Mononuclear cell (primary cell): Measurements from ENCODE around the gene CYB561A3. TPM values are rescaled to one million over a fixed set of nuclear protein-coding genes. Genes with fewer than 3 reads are reported as not detected.
A peak's percentile ranks its signal among the peaks of the same experiment; 100 is the strongest.

Experiments used
- H3K27me3 ChIP-seq: 2 replicates; pipeline ENCODE4 v1.6.0; 2011; ENCODE audit warnings: low read length, control low read depth; ENCODE audit not compliant: insufficient read depth
- H3K4me1 ChIP-seq: 2 replicates; pipeline ENCODE4 v1.5.1; 2011; ENCODE audit warnings: mild to moderate bottlenecking, low read length, control low read depth; ENCODE audit not compliant: insufficient read depth
- H3K4me3 ChIP-seq: 2 replicates; pipeline ENCODE4 v1.5.1; 2011; ENCODE audit warnings: mild to moderate bottlenecking, low read length, moderate library complexity
- H3K9me3 ChIP-seq: 2 replicates; pipeline ENCODE4 v1.5.1; 2011; ENCODE audit warnings: low read depth, mild to moderate bottlenecking, control low read depth, low read length
- total RNA-seq: library from RNA; depleted of rRNA; stranded (reverse); fragments of >200 nt; gene quantifications from one replicate; pipeline ENCODE4 v1.2.3, GENCODE V29; 2012

Gene CYB561A3
- total RNA-seq, 1 donor: 46.4 TPM

- H3K4me3 ChIP-seq: peak overlapping the region; percentile 22
- H3K4me1 ChIP-seq: peaks cover 54% of the 10 kb centered on the region
- H3K27me3 ChIP-seq: no peaks in the 10 kb centered on the region
- H3K9me3 ChIP-seq: no peaks in the 10 kb centered on the region
Measured at GRCh38 chr11:61356706-61357105, 5.0 kb downstream of the CYB561A3 start.

- H3K9me3 ChIP-seq: no peaks in the 10 kb centered on the region
- H3K27me3 ChIP-seq: no peaks in the 10 kb centered on the region
- H3K4me3 ChIP-seq: peak overlapping the region; percentile 9
- H3K4me1 ChIP-seq: peaks cover 32% of the 10 kb centered on the region
Measured at GRCh38 chr11:61354208-61354607, 7.5 kb downstream of the CYB561A3 start.

DNA sequence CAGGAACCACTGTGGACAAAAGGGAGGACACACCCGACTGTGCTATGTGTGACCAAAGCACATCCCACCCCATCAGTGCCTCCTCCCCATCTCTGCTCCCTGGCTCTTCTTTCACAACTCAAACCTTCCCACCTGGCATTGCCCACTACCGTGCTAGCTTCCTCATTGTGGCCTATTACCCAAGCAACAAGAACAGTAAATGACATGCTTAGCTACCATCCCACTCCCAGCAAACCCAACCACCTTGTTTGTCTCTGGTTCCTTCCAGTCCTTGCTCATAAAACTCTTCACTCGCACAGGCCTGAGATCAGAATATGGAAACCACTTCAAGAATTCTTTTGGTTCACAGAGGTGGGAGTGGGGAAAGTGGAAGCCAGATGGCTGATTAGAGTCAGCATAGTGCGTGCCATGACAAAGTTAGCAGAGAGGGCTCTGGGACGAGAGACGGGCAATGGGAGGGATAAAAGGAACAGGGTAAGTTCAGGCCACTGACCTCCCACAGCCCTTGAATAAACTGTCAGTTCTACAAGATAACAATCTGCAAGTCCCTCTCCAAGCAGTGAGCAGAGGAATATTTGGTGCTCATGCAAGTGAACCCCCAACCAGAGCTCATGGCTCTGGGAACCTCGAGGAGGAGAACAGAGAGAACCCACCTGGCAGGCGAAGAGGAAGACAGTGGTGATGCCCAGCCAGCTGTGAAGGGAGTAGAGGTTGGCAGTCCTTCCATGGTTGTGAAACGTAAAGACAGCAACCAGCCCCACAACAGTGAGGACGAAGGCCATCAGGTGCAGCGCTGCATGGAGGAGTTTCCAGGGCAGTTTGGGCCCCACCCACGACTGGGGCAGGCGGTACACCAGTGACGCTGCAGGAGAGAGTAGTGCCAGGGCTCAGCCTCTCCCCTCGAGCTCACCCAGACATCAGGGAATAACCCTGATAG lies 8.3 kb downstream of the CYB561A3 start:
- Histone ChIP-seq H3K27me3 (no peaks in the 10 kb centered on the region), H3K4me1 (peaks cover 29% of the 10 kb centered on the region), H3K9me3 (no peaks in the 10 kb centered on the region), H3K4me3 (no peak overlapping the region)

DNA sequence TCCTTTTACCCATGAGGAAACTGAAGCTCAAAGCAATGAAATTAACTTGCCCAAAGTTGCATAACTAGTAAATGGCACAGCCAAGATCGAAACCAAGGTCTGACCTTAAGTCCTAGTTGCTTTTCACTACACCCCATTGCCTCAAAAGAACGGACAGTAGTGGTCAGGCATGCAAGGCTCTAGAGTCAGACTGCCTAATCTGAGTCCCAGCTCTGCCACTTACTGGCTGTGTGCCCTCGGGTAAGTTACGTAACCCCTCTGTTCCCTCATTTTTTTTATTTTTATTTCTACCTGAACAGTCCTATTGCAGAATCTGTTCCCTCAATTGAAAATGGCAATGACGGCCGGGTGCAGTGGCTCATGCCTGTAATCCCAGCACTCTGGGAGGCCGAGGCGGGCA lies 9.6 kb downstream of the CYB561A3 start:
- Histone ChIP-seq H3K4me3 (no peak overlapping the region), H3K4me1 (peaks cover 29% of the 10 kb centered on the region), H3K27me3 (no peaks in the 10 kb centered on the region), H3K9me3 (no peaks in the 10 kb centered on the region)

GRCh38 chr11:61350803-61351202 lies 10.9 kb downstream of the CYB561A3 start:
- no peaks in the 10 kb centered on the region for H3K9me3 ChIP-seq
- H3K4me3 ChIP-seq: no peak overlapping the region
- peaks cover 19% of the 10 kb centered on the region for H3K4me1 ChIP-seq
- H3K27me3 ChIP-seq: no peaks in the 10 kb centered on the region

- H3K4me1 ChIP-seq: peaks cover 19% of the 10 kb centered on the region
- H3K4me3 ChIP-seq: no peak overlapping the region
- no peaks in the 10 kb centered on the region for H3K27me3 ChIP-seq
- no peaks in the 10 kb centered on the region for H3K9me3 ChIP-seq
Measured at GRCh38 chr11:61350336-61350735, 11.3 kb downstream of the CYB561A3 start.

GRCh38 chr11:61349916-61350315 lies 11.8 kb downstream of the CYB561A3 start:
- H3K4me1 ChIP-seq: peaks cover 19% of the 10 kb centered on the region
- H3K9me3 ChIP-seq: no peaks in the 10 kb centered on the region
- H3K4me3 ChIP-seq: no peak overlapping the region
- H3K27me3 ChIP-seq: no peaks in the 10 kb centered on the region

- Histone ChIP-seq H3K4me3 (no peak overlapping the region), H3K9me3 (no peaks in the 10 kb centered on the region), H3K27me3 (no peaks in the 10 kb centered on the region), H3K4me1 (peaks cover 19% of the 10 kb centered on the region)
Measured at GRCh38 chr11:61349189-61349751, 12.4 kb downstream of the CYB561A3 start.

DNA sequence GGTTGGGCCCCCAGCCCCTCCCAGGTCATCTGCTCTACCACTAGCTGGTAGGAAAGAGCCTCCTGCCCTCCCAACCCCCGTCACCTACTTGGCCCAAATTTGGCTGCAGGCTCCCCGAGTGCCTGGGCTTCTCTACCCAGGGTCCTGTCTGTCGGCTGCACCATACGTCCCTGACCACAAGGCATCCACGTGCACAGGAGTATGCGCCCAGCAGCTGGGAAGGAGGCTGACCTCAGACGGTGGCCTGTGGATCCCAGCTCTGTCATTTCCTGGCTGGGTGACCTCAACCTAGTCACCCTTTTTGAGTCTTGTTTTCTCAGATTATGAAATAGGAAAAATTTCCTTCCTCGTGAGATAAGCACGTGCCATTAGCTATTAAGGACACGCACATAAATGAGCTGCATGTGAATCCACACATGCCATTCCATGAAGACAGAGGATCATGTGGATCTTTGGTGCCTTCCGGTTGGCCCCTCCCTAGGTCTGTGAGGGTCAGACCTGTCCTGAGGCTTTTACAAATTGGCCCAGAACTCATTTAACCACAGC lies 13.7 kb downstream of the CYB561A3 start:
- H3K4me1 ChIP-seq: peaks cover 19% of the 10 kb centered on the region
- H3K4me3 ChIP-seq: no peak overlapping the region
- H3K27me3 ChIP-seq: no peaks in the 10 kb centered on the region
- H3K9me3 ChIP-seq: no peaks in the 10 kb centered on the region

DNA sequence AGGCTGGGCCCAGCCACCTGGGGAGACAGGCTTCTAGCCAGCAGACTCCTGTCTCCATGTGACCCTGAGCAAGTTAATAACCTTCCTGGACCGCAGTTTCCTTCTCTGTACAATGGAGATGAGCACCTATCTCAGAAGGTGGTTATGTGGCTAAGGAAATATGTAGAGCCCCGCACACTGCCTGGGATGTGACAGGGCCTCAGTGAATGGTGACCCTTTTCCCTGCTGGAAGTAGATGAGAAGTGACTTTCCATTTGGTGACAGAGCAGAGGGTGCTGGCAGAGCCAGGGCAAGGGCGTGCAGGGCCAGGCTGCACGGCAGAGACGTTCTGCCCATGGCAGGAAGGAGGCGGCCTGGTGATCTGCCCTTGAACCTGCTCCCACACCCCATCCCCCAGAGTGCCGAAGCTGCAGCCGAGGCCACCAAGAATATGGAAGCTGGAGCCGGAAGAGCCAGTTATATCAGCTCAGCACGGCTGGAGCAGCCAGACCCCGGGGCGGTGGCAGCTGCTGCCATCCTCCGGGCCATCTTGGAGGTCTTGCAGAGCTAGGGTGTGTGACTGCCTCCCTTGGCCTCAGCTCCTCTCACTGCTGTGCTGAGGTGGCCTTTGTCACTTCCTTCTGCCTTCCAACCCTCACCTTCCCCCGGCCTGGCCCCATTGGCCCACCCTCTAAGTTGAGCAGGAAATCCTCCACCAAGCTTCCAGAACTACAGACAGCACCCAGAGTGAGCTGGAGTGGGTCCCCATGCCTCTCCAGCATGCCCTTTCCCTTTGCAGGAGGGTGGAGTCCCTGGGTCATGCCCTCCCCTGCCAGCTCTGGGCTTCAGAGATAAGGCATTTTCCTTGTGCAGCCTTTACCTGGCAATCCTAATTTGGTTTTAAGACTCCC lies 15.5 kb downstream of the CYB561A3 start:
- Histone ChIP-seq H3K27me3 (no peaks in the 10 kb centered on the region), H3K4me1 (peaks cover 19% of the 10 kb centered on the region), H3K4me3 (no peak overlapping the region), H3K9me3 (no peaks in the 10 kb centered on the region)

DNA sequence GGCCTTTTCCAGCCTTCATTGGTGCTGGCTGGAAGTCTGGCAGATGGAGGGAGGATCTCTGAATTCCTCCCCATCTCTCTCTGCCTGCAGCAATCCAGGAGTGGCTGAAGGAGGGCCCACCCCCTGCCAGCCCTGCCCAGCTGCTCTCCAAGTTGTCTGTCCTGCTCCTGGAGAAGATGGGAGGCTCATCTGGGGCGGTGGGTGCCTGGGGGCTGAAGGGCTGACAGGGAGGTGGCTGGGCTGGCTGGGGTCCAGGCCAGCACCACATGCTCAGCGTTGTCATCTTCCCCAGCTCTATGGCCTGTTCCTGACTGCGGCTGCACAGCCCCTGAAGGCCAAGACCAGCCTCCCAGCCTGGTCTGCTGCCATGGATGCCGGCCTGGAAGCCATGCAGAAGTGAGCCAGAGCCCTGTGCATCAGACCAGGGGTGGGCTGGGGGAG lies 16.5 kb downstream of the CYB561A3 start:
- Histone ChIP-seq H3K27me3 (no peaks in the 10 kb centered on the region), H3K4me3 (no peak overlapping the region), H3K9me3 (no peaks in the 10 kb centered on the region), H3K4me1 (peaks cover 19% of the 10 kb centered on the region)

GRCh38 chr11:61343792-61344745 lies 17.6 kb downstream of the CYB561A3 start:
- H3K4me1 ChIP-seq: peaks cover 19% of the 10 kb centered on the region
- H3K4me3 ChIP-seq: no peak overlapping the region
- no peaks in the 10 kb centered on the region for H3K27me3 ChIP-seq
- no peaks in the 10 kb centered on the region for H3K9me3 ChIP-seq

GRCh38 chr11:61342207-61342803 lies 19.4 kb downstream of the CYB561A3 start:
- no peaks in the 10 kb centered on the region for H3K27me3 ChIP-seq

More at GRCh38 chr11:61342207-61342803, 19.4 kb downstream of the CYB561A3 start:
- H3K4me3 ChIP-seq: no peak overlapping the region
- no peaks in the 10 kb centered on the region for H3K9me3 ChIP-seq
- H3K4me1 ChIP-seq: peaks cover 3% of the 10 kb centered on the region
